HG03196 (cell line): ENCODE measurements around the gene NME9.
"Not testable (repeated sequence)": the region's sequence is repeated elsewhere in the genome, so short reads cannot be mapped to it uniquely, and the experiment has no call there.

Experiments used
- ATAC-seq: cut with Tn5 transposase; IDR thresholded peaks from one replicate; pipeline ENCODE4 v1.9.1; 2021; ENCODE audit not compliant: unreplicated experiment

Gene NME9

GRCh38 chr3:138329127-138329983, at the start of gene NME9:
NME9 (minus strand) TSS chr3:138329851; CDS start chr3:138329335, 516 bp downstream.
- peak; percentile 84 for ATAC-seq

GRCh38 chr3:138378990-138379389, 49.3 kb upstream of the NME9 start:
- no peak for ATAC-seq

- no peak for ATAC-seq
These were observed 48.7 kb upstream of the NME9 start for GRCh38 chr3:138378331-138378730.

- ATAC-seq = no peak
These were observed 48.2 kb upstream of the NME9 start for GRCh38 chr3:138377804-138378203.

GRCh38 chr3:138377212-138377611, 47.6 kb upstream of the NME9 start:
- ATAC-seq = not testable (repeated sequence)

- ATAC-seq = no peak
These were observed 47.0 kb upstream of the NME9 start for GRCh38 chr3:138376663-138377062.

GRCh38 chr3:138375447-138375846, 45.8 kb upstream of the NME9 start:
- no peak for ATAC-seq

GRCh38 chr3:138374573-138375134, 45.0 kb upstream of the NME9 start:
- ATAC-seq = no peak

- ATAC-seq = no peak
These were observed 44.1 kb upstream of the NME9 start for GRCh38 chr3:138373736-138374094.

- ATAC-seq = no peak
These were observed 43.6 kb upstream of the NME9 start for GRCh38 chr3:138373087-138373735.

GRCh38 chr3:138371070-138371965, 41.7 kb upstream of the NME9 start:
- ATAC-seq = peak; percentile 97

- ATAC-seq = no peak
These were observed 40.7 kb upstream of the NME9 start for GRCh38 chr3:138370321-138370720.

- ATAC-seq = no peak
These were observed 39.7 kb upstream of the NME9 start for GRCh38 chr3:138369151-138369900.

- ATAC-seq = no peak
These were observed 38.3 kb upstream of the NME9 start for GRCh38 chr3:138367911-138368310.

GRCh38 chr3:138367326-138367850, 37.7 kb upstream of the NME9 start:
- ATAC-seq = no peak

GRCh38 chr3:138366006-138366759, 36.5 kb upstream of the NME9 start:
- ATAC-seq = no peak

GRCh38 chr3:138365253-138365555, 35.6 kb upstream of the NME9 start:
- no peak for ATAC-seq

- ATAC-seq = no peak
These were observed 35.0 kb upstream of the NME9 start for GRCh38 chr3:138364356-138365252.

- ATAC-seq = no peak
These were observed 33.7 kb upstream of the NME9 start for GRCh38 chr3:138363322-138363721.
